ENCODE data around the gene MICALL1.
"Not testable (repeated sequence)": the region's sequence is repeated elsewhere in the genome, so short reads cannot be mapped to it uniquely, and the experiment has no call there.

MICALL1 gene

DNA sequence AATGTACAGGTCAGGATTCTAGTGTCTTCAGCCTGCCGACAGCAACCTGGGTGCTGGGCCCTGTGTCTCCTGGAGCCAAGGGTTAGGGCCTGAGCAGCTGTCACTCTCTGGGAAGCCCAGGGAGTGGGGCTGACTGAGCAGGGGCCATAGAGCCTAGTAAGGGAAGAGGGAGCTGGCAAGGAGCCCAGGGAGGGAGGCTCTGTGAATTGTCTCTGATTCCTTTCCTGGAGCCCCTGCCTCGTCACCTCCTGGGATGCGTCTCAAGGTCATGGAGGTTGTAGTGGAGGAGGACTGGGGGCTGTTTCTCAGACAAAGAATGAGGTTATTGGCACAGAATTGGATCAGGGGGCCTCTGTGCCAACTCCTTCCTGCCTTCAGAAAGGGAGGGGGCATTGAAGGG is 66.4 kb downstream of the MICALL1 start:
- TF ChIP-seq, protein P1, sequence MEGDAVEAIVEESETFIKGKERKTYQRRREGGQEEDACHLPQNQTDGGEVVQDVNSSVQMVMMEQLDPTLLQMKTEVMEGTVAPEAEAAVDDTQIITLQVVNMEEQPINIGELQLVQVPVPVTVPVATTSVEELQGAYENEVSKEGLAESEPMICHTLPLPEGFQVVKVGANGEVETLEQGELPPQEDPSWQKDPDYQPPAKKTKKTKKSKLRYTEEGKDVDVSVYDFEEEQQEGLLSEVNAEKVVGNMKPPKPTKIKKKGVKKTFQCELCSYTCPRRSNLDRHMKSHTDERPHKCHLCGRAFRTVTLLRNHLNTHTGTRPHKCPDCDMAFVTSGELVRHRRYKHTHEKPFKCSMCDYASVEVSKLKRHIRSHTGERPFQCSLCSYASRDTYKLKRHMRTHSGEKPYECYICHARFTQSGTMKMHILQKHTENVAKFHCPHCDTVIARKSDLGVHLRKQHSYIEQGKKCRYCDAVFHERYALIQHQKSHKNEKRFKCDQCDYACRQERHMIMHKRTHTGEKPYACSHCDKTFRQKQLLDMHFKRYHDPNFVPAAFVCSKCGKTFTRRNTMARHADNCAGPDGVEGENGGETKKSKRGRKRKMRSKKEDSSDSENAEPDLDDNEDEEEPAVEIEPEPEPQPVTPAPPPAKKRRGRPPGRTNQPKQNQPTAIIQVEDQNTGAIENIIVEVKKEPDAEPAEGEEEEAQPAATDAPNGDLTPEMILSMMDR (IDR thresholded peaks at IDR 0.05; ENCODE audit: low read depth, low read length), result no peak
- H3K4me3 ChIP-seq (ENCODE audit: low read depth, low read length), result no peak overlapping the region

DNA sequence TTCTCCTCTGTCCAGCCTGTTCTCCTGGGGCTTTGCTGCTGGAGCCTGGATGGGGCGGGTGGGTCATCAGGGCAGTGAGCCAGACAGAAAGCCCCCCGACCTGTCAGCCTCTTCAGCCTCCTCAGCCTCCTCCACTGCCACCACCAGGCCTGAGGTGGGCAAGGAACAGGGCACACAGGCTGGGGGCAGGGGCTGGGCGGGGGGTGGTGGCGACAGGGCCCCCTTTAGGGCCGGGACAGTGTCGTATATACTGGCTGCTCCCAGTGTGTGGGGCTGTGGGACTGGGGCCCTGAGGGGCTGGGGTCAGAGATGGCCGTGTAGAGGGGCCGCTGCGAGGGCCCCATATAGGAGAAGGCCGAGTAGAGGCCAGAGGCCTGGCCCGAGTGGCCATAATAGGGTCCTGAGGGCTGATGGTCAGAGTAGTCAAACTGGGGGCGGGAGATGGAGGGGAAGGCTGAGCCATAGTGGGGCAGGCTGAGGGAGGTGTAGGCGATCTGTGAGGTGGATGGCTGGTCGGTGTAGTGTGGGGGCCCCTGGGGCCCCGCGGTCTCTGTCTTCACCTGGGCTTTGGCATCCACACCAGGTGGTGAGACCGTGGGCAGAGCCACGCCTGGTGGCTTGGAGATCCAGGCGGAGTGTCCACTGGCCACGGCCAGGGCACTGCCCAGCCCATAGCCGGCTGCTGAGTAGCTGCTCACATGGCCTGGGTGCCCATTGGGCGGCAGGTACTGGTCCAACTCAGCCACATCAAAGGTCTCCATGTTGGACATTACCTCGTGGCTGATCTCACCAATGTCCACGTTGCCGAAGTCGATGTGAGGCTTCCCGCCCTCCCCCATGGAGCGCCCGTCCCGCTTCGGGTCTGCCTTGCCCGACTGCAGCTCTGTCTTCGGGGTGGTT is 67.4 kb downstream of the MICALL1 start:
- no peak overlapping the region for H3K4me3 ChIP-seq (ENCODE audit: low read depth, low read length)
- TF ChIP-seq, protein P1 (IDR thresholded peaks at IDR 0.05; ENCODE audit: low read depth, low read length), result no peak

DNA sequence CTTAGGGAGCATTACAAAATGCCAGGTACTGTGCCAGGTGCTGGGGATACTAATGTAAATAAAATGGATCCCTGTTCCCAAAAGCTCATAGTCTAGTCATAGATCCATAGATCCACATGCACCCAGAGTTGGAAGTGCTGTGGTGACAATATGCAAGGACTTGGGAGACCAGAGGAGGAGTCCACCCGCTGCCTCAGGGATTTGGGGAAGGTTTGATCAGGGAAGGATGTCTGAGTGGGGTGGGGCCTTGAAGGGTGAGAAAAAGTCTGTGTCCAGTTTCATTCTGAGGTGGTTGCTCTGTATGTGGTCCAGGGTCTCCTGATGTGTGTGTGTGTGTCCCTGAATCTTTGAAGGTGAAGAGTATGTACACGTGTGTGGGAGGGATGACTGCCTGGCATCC is 69.1 kb downstream of the MICALL1 start:
- no peak overlapping the region for H3K4me3 ChIP-seq (ENCODE audit: low read depth, low read length)
- TF ChIP-seq, protein P1 (IDR thresholded peaks at IDR 0.05; ENCODE audit: low read depth, low read length), result no peak

DNA sequence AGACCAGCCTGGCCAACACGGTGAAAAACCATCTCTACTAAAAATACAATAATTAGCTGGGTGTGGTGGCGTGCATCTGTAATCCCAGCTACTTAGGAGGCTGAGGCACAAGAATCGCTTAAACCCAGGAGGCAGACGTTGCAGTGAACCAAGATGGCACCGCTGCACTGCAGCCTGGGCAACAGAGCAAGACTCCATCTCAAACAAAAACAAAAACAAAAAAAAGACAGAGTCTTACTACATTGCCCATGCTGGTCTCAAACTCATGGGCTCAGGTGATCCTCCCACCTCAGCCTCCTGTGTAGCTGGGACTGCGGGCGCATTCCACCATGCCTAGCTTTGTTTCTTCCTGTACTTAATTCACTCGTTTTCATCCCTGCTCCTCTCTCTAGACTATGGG is 69.9 kb downstream of the MICALL1 start:
- H3K4me3 ChIP-seq (ENCODE audit: low read depth, low read length), result not testable (repeated sequence)

DNA sequence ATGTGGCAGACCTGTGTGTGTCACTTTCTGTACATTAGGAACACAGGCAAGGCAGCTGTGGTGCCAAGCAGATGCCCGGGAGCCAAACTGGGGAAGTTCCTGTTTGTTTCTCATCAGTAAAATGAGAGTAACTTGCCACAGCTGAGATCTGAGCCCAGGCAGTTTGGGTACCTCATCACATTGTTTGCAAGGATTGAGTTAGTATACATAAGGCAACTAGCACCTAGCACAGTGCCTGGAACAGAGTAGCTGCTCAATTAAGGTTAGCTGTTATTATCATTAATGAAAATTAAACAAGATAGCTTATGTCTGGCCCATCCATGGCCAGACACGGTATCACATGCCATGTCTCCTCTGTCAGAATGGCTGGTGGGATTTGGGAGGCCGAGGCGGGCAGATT is 70.5 kb downstream of the MICALL1 start:
- TF ChIP-seq, protein P1 (IDR thresholded peaks at IDR 0.05; ENCODE audit: low read depth, low read length), result no peak
- H3K4me3 ChIP-seq (ENCODE audit: low read depth, low read length), result no peak overlapping the region

DNA sequence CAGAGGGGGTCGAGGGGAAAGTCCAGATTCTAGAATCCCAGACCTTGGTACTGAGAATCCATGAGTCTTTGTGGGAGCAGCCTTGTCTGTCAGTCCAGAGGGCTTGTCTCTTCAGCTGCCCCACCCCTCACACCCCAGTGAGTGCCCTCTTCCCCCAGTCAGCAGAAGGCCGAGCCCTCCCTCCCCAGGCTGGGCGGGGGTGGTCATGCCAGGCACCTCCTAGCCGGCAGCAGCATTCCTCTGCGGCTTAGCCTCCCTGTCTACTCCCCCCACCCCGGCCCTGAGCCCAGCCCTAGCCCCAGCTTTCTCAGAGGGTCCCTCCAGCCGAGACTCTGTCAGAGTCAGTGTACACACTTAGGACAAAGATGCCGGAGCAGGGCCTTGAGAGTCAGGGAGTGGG is 73.7 kb downstream of the MICALL1 start:
- TF ChIP-seq, protein P1 (IDR thresholded peaks at IDR 0.05; ENCODE audit: low read depth, low read length), result no peak

DNA sequence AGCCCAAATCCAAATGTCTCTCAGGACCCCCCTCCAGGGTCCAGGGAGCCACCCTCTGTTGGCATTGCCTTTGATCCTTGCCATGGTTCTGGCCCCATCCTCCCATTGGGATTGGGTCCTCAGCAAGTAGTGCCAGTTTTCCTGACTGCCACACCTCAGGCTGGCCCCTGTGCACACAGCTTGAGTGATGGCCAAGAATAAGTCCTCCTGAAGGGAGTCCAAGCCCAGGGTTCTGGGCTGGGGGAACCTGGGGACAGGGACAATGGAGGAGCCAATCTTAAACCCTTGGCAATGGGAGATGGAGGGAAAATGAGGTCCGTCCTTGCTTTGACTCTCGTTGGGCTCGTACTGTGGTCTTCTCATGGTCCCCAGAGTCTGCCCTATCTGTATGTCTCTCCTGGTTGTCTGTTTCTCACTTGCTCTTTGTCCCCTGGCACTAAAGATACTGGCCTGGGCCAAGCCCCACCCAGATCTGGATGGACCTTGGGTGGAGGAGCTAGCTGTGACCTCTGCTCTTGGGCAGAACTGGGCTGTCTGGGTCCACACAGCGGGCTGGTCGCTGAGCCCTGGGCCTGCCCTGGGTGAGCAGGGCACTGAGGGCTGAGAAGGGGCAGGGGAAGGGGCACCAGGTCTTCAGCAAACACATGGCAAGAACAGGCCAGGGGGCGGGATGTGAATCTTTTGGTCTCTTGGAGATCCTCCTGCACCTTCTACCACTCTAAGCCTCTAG is 75.3 kb downstream of the MICALL1 start:
- H3K4me3 ChIP-seq (ENCODE audit: low read depth, low read length), result no peak overlapping the region

More for the DNA sequence above, 73.7 kb downstream of the MICALL1 start:
- no peak overlapping the region for H3K4me3 ChIP-seq (ENCODE audit: low read depth, low read length)

More for the DNA sequence above, 75.3 kb downstream of the MICALL1 start:
- TF ChIP-seq, protein P1 (IDR thresholded peaks at IDR 0.05; ENCODE audit: low read depth, low read length), result no peak
